Mesothelial cell of epicardium (in vitro differentiated cells): Measurements from ENCODE around the gene AGAP2. TPM values are rescaled to one million over a fixed set of nuclear protein-coding genes. Genes with fewer than 3 reads are reported as not detected.

Source experiments
- DNase-seq, 2 experiments: peaks; one replicate each; pipeline ENCODE4 v3.0.0; 2021; ENCODE audit warnings: low spot score in 2 of 2; ENCODE audit not compliant: unreplicated experiment in 2 of 2
- H3K27ac Mint-ChIP-seq: 2 replicates; pipeline ENCODE4 v1.8.0; 2021; ENCODE audit warnings: mixed read lengths
- H3K27me3 Mint-ChIP-seq: 2 replicates; pipeline ENCODE4 v1.8.0; 2021; ENCODE audit warnings: low read depth, mixed read lengths
- H3K36me3 Mint-ChIP-seq: 2 replicates; pipeline ENCODE4 v1.8.0; 2021; ENCODE audit warnings: mixed read lengths
- H3K4me1 Mint-ChIP-seq: 2 replicates; pipeline ENCODE4 v1.8.0; 2021; ENCODE audit warnings: mixed read lengths
- H3K4me3 Mint-ChIP-seq: 2 replicates; pipeline ENCODE4 v1.8.0; 2021; ENCODE audit warnings: mild to moderate bottlenecking, moderate library complexity, mixed read lengths
- H3K9me3 Mint-ChIP-seq: 2 replicates; pipeline ENCODE4 v1.8.0; 2021; ENCODE audit warnings: mixed read lengths
- total RNA-seq: library from RNA; stranded (reverse); gene quantifications from 3 replicates; pipeline ENCODE4 v1.2.1, GENCODE V29; 2021
- TF ChIP-seq, protein P1 (sequence below): fragments of 200-600 bp; sonication (generic); IDR thresholded peaks from one replicate; pipeline ENCODE4 v1.5.0; 2021; ENCODE audit warnings: antibody characterized with exemption; ENCODE audit not compliant: unreplicated experiment

Gene AGAP2
- total RNA-seq, 1 donor from 2014 or later, result 2.8 TPM

DNA sequence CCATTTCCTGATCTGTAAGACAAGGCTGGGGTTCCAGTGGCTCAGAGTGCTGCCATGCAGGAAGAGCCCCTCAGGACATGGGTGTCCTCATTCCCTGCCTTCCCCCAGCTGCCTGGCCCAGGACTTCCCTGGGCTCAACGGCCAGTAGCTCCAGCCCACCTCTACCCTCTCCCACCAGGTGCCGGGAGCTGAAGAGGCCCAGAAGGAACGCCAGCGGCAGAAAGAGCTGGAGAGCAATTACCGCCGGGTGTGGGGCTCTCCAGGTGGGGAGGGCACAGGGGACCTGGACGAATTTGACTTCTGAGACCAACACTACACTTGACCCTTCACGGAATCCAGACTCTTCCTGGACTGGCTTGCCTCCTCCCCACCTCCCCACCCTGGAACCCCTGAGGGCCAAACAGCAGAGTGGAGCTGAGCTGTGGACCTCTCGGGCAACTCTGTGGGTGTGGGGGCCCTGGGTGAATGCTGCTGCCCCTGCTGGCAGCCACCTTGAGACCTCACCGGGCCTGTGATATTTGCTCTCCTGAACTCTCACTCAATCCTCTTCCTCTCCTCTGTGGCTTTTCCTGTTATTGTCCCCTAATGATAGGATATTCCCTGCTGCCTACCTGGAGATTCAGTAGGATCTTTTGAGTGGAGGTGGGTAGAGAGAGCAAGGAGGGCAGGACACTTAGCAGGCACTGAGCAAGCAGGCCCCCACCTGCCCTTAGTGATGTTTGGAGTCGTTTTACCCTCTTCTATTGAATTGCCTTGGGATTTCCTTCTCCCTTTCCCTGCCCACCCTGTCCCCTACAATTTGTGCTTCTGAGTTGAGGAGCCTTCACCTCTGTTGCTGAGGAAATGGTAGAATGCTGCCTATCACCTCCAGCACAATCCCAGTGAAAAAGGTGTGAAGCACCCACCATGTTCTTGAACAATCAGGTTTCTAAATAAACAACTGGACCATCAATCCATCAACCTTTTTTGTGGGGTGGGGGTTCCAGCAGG is 17.6 kb downstream of the AGAP2 start:
- no peak overlapping the region for H3K4me3 Mint-ChIP-seq
- no peaks in the 10 kb centered on the region for H3K9me3 Mint-ChIP-seq
- peak in 1 of 2 experiments; percentile 5 for DNase-seq
- H3K4me1 Mint-ChIP-seq, result peaks cover under 1% of the 10 kb centered on the region
- peaks cover 26% of the 10 kb centered on the region for H3K36me3 Mint-ChIP-seq
- TF ChIP-seq, protein P1, sequence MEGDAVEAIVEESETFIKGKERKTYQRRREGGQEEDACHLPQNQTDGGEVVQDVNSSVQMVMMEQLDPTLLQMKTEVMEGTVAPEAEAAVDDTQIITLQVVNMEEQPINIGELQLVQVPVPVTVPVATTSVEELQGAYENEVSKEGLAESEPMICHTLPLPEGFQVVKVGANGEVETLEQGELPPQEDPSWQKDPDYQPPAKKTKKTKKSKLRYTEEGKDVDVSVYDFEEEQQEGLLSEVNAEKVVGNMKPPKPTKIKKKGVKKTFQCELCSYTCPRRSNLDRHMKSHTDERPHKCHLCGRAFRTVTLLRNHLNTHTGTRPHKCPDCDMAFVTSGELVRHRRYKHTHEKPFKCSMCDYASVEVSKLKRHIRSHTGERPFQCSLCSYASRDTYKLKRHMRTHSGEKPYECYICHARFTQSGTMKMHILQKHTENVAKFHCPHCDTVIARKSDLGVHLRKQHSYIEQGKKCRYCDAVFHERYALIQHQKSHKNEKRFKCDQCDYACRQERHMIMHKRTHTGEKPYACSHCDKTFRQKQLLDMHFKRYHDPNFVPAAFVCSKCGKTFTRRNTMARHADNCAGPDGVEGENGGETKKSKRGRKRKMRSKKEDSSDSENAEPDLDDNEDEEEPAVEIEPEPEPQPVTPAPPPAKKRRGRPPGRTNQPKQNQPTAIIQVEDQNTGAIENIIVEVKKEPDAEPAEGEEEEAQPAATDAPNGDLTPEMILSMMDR, result no peak
- H3K27me3 Mint-ChIP-seq, result peaks cover 32% of the 10 kb centered on the region
- H3K27ac Mint-ChIP-seq, result no peak overlapping the region

GRCh38 chr12:57719777-57720605 is 18.6 kb downstream of the AGAP2 start:
- TF ChIP-seq, protein P1, result no peak
- H3K27me3 Mint-ChIP-seq, result peaks cover 24% of the 10 kb centered on the region
- no peaks in the 10 kb centered on the region for H3K4me1 Mint-ChIP-seq
- H3K36me3 Mint-ChIP-seq, result peaks cover 30% of the 10 kb centered on the region
- no peaks in the 10 kb centered on the region for H3K9me3 Mint-ChIP-seq
- no peak overlapping the region for H3K4me3 Mint-ChIP-seq
- H3K27ac Mint-ChIP-seq, result no peak overlapping the region
- peak in 1 of 2 experiments; percentile 20 for DNase-seq

DNA sequence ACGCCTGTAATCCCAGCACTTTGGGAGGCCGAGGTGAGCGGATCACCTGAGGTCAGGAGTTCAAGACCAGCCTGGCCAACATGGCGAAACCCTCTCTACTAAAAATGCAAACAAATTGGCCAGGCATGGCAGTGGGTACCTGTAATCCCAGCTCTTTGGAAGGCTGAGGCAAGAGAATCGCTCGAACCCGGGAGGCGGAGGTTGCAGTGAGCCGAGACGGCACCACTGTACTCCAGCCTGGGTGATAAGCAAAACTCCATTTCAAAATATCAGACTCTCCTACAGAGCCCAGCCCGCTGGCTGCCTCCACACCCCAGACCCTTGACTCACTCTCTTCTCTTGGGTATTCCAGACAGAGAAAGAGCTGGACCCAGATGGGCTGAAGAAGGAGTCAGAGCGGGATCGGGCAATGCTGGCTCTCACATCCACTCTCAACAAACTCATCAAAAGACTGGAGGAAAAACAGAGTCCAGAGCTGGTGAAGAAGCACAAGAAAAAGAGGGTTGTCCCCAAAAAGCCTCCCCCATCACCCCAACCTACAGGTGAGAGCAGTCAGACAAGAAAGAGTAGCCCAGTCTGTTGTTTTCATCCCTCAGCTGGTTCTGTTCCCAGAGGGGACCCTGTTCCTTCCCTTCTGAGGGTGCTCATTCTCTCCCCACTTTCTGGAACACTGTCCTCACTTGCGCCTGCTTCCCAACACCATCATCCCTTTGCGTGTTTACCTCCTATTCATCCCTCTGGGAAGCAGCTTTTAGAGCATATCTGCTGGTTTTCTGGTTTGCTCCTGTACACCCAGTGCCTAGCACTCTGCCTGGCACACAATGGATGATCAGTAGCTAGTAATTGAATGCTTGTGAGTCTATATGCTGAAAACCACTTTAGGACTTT is 19.7 kb downstream of the AGAP2 start:
- H3K27ac Mint-ChIP-seq, result no peak overlapping the region
- peaks cover 30% of the 10 kb centered on the region for H3K36me3 Mint-ChIP-seq
- H3K4me1 Mint-ChIP-seq, result no peaks in the 10 kb centered on the region
- peak in 1 of 2 experiments; percentile 25 for DNase-seq
- TF ChIP-seq, protein P1, result no peak
- no peaks in the 10 kb centered on the region for H3K9me3 Mint-ChIP-seq
- no peak overlapping the region for H3K4me3 Mint-ChIP-seq
- H3K27me3 Mint-ChIP-seq, result peaks cover 13% of the 10 kb centered on the region

- H3K4me1 Mint-ChIP-seq, result no peaks in the 10 kb centered on the region
- peaks cover 5% of the 10 kb centered on the region for H3K27me3 Mint-ChIP-seq
- peaks cover 36% of the 10 kb centered on the region for H3K36me3 Mint-ChIP-seq
- no peaks in the 10 kb centered on the region for H3K9me3 Mint-ChIP-seq
- H3K27ac Mint-ChIP-seq, result no peak overlapping the region
- H3K4me3 Mint-ChIP-seq, result no peak overlapping the region
- TF ChIP-seq, protein P1, result no peak
- peak in 1 of 2 experiments; percentile 10 for DNase-seq
These were observed 20.5 kb downstream of the AGAP2 start for GRCh38 chr12:57717846-57718640.
